Omental fat pad (tissue), 4 donors: ENCODE data around the gene DCBLD2. TPM values are rescaled to one million over a fixed set of nuclear protein-coding genes. Genes with fewer than 3 reads are reported as not detected.

Source experiments
- ATAC-seq: fragments of 150-250 bp; one replicate; pipeline ENCODE4 v1.9.1; 2016; ENCODE audit warnings: mild to moderate bottlenecking, moderate library complexity; ENCODE audit not compliant: low FRiP score
- DNase-seq: peaks from one replicate; pipeline ENCODE4 v3.0.0-alpha.2; 2019; ENCODE audit warnings: low spot score
- small RNA-seq: library from RNA; depleted of rRNA; stranded (forward); fragments of <200 nt; gene quantifications from one replicate; pipeline ENCODE3, GENCODE V24; 2016
- total RNA-seq, 4 donors: library from RNA; depleted of rRNA; stranded (reverse); fragments of >200 nt; gene quantifications; one replicate each; pipeline ENCODE4 v1.1.0, GENCODE V29; 2016
- TF ChIP-seq, protein P1 (sequence below), 3 donors: fragments of 450-650 bp; IDR thresholded peaks; one replicate each; pipeline ENCODE4 v1.5.1; 2016 to 2017; ENCODE audit warnings: antibody characterized with exemption in 3 of 3, mild to moderate bottlenecking in 3 of 3, moderate library complexity in 2 of 3

Gene DCBLD2
- total RNA-seq, 4 donors from 2014 or later, result 25.5 to 40.1 (median 33.0) TPM

GRCh38 chr3:98746122-98746521 is 155.4 kb downstream of the DCBLD2 start:
- DNase-seq (no peak), ATAC-seq (no peak)
- TF ChIP-seq, protein P1, sequence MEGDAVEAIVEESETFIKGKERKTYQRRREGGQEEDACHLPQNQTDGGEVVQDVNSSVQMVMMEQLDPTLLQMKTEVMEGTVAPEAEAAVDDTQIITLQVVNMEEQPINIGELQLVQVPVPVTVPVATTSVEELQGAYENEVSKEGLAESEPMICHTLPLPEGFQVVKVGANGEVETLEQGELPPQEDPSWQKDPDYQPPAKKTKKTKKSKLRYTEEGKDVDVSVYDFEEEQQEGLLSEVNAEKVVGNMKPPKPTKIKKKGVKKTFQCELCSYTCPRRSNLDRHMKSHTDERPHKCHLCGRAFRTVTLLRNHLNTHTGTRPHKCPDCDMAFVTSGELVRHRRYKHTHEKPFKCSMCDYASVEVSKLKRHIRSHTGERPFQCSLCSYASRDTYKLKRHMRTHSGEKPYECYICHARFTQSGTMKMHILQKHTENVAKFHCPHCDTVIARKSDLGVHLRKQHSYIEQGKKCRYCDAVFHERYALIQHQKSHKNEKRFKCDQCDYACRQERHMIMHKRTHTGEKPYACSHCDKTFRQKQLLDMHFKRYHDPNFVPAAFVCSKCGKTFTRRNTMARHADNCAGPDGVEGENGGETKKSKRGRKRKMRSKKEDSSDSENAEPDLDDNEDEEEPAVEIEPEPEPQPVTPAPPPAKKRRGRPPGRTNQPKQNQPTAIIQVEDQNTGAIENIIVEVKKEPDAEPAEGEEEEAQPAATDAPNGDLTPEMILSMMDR (IDR thresholded peaks at IDR 0.05), result no peak

Small RNA genes lying within 50 kb of the gene (small RNA-seq; reads per million reads assigned to genes)
- gene RNU6-1263P (not detected), gene RNU6-26P (not detected)

Other genes with a start within 250 kb of the DCBLD2 start
- 10 to 100 TPM in 3 of 4 donors, 1 to 10 TPM in 1; 8.5 to 19.4 (median 16.0) TPM for gene ST3GAL6, start 138.4 kb downstream of the DCBLD2 start, total RNA-seq